SU-DHL-6 (cell line): ENCODE measurements around the gene PLA2G10.

Experiments used
- H2AFZ ChIP-seq: fragments of 200-600 bp; sonication (generic); 2 replicates; pipeline ENCODE4 v1.6.1; 2014; ENCODE audit warnings: low read depth, mild to moderate bottlenecking, moderate library complexity, mixed read lengths, antibody characterized with exemption, low read length; ENCODE audit not compliant: severe bottlenecking
- H3F3A ChIP-seq: fragments of 200-600 bp; shearing (Covaris generic); 2 replicates; pipeline ENCODE4 v1.6.0; 2016; ENCODE audit warnings: antibody characterized with exemption, mild to moderate bottlenecking; ENCODE audit not compliant: insufficient read depth
- H3K27ac ChIP-seq: fragments of 200-600 bp; sonication (generic); 2 replicates; pipeline ENCODE4 v1.5.1; 2016; ENCODE audit warnings: low read depth, mild to moderate bottlenecking, low read length, moderate library complexity, mixed read lengths
- H3K27me3 ChIP-seq: fragments of 200-600 bp; sonication (generic), shearing (Covaris generic); 2 replicates; pipeline ENCODE4 v1.6.0; 2014; ENCODE audit warnings: mild to moderate bottlenecking, low read length
- H3K36me3 ChIP-seq: fragments of 200-600 bp; sonication (generic); 2 replicates; pipeline ENCODE4 v1.6.1; 2014; ENCODE audit warnings: mild to moderate bottlenecking, low read length, mixed read lengths
- H3K4me2 ChIP-seq: fragments of 300-600, 200-600 bp; shearing (Covaris generic), sonication (generic); 2 replicates; pipeline ENCODE4 v1.6.0; 2014; ENCODE audit warnings: low read length, low read depth, mild to moderate bottlenecking; ENCODE audit not compliant: poor library complexity, severe bottlenecking
- H3K4me3 ChIP-seq: fragments of 200-600 bp; sonication (generic); 2 replicates; pipeline ENCODE4 v1.5.1; 2014; ENCODE audit warnings: antibody characterized with exemption, low read length, mild to moderate bottlenecking, mixed read lengths; ENCODE audit not compliant: insufficient read depth, poor library complexity, severe bottlenecking
- H3K79me2 ChIP-seq: fragments of 200-600 bp; sonication (generic); 2 replicates; pipeline ENCODE4 v1.6.1; 2014; ENCODE audit warnings: mild to moderate bottlenecking, low read length, moderate library complexity; ENCODE audit not compliant: insufficient read depth
- H3K9ac ChIP-seq: fragments of 200-600 bp; sonication (generic); 2 replicates; pipeline ENCODE4 v1.7.0; 2014; ENCODE audit warnings: mild to moderate bottlenecking, low read length
- H3K9me2 ChIP-seq: fragments of 200-600 bp; sonication (generic); replicated peaks from 2 replicates; pipeline ENCODE4 v1.6.1; 2014; ENCODE audit warnings: low read length; ENCODE audit not compliant: insufficient read depth
- H3K9me3 ChIP-seq: fragments of 200-600 bp; sonication (generic); 2 replicates; pipeline ENCODE4 v1.6.1; 2014; ENCODE audit warnings: low read length, mixed read lengths; ENCODE audit not compliant: insufficient read depth
- H4K20me1 ChIP-seq: fragments of 200-600 bp; sonication (generic); 2 replicates; pipeline ENCODE4 v1.6.1; 2014; ENCODE audit warnings: low read depth, mild to moderate bottlenecking, antibody characterized with exemption, low read length, moderate library complexity, mixed read lengths
- EZH2phosphoT487 ChIP-seq: fragments of 200-600 bp; sonication (generic), shearing (Covaris generic); conservative IDR thresholded peaks from 2 replicates; pipeline ENCODE4 v1.6.1; 2018; ENCODE audit warnings: mild to moderate bottlenecking, antibody characterized with exemption, low read length, moderate library complexity, mixed read lengths
- TF ChIP-seq, protein P1 (sequence below): fragments of 200-600 bp; sonication (generic); IDR thresholded peaks from one replicate; pipeline ENCODE4 v1.5.1; 2017; ENCODE audit warnings: antibody characterized with exemption, mild to moderate bottlenecking, low read length, moderate library complexity; ENCODE audit not compliant: insufficient read depth, poor library complexity, severe bottlenecking

PLA2G10 gene

GRCh38 chr16:14667347-14668266 lies 26.5 kb downstream of the PLA2G10 start:
- H3K36me3 ChIP-seq, result peaks cover 6% of the 10 kb centered on the region; the same call in 1 of the 2 replicates
- H3K9me2 ChIP-seq, result no peaks in the 10 kb centered on the region
- no peak overlapping the region for H3K4me3 ChIP-seq
- H3K27ac ChIP-seq, result no peak overlapping the region
- H3F3A ChIP-seq, result peaks cover 14% of the 10 kb centered on the region
- H3K79me2 ChIP-seq, result no peaks in the 10 kb centered on the region
- no peak for TF ChIP-seq EZH2phosphoT487
- TF ChIP-seq, protein P1, sequence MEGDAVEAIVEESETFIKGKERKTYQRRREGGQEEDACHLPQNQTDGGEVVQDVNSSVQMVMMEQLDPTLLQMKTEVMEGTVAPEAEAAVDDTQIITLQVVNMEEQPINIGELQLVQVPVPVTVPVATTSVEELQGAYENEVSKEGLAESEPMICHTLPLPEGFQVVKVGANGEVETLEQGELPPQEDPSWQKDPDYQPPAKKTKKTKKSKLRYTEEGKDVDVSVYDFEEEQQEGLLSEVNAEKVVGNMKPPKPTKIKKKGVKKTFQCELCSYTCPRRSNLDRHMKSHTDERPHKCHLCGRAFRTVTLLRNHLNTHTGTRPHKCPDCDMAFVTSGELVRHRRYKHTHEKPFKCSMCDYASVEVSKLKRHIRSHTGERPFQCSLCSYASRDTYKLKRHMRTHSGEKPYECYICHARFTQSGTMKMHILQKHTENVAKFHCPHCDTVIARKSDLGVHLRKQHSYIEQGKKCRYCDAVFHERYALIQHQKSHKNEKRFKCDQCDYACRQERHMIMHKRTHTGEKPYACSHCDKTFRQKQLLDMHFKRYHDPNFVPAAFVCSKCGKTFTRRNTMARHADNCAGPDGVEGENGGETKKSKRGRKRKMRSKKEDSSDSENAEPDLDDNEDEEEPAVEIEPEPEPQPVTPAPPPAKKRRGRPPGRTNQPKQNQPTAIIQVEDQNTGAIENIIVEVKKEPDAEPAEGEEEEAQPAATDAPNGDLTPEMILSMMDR, result no peak
- H3K27me3 ChIP-seq, result no peaks in the 10 kb centered on the region
- no peak overlapping the region for H2AFZ ChIP-seq
- H3K9ac ChIP-seq, result no peak overlapping the region
- H3K4me2 ChIP-seq, result no peak overlapping the region
- no peaks in the 10 kb centered on the region for H3K9me3 ChIP-seq
- H4K20me1 ChIP-seq, result no peaks in the 10 kb centered on the region

GRCh38 chr16:14658063-14658462 lies 36.0 kb downstream of the PLA2G10 start:
- TF ChIP-seq, protein P1, result no peak
- no peak for TF ChIP-seq EZH2phosphoT487
- no peaks in the 10 kb centered on the region for H3K27me3 ChIP-seq
- H3K79me2 ChIP-seq, result no peaks in the 10 kb centered on the region
- peak overlapping the region; percentile 73 for H3K27ac ChIP-seq
- H3K9me3 ChIP-seq, result no peaks in the 10 kb centered on the region
- no peak overlapping the region for H2AFZ ChIP-seq
- H3K4me3 ChIP-seq, result no peak overlapping the region
- no peak overlapping the region for H3K9ac ChIP-seq
- H3K9me2 ChIP-seq, result no peaks in the 10 kb centered on the region
- H3K36me3 ChIP-seq, result peaks cover 12% of the 10 kb centered on the region; the same call in 1 of the 2 replicates
- H4K20me1 ChIP-seq, result no peaks in the 10 kb centered on the region
- peak overlapping the region; percentile 15 for H3K4me2 ChIP-seq
- H3F3A ChIP-seq, result no peaks in the 10 kb centered on the region

DNA sequence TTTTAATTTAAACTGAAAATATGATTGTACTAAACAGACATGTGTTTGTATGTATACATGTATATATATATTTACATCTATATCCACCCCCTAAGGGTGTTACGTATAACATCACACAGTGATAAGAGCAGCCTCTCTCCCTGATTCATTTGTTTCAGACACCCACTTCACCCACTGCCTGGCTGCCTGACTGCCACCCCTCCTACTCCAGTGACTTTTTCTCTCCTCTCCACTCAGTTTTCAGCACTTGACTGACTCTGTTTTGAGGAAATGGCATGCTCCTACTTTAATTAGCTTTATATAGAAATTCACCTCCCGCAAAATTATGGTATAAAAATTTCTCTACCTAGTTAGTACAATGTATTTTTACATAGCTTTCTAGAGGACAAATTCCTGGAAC lies 41.4 kb downstream of the PLA2G10 start:
- no peaks in the 10 kb centered on the region for H3K79me2 ChIP-seq
- H3K9ac ChIP-seq, result no peak overlapping the region
- H4K20me1 ChIP-seq, result no peaks in the 10 kb centered on the region
- peaks cover 20% of the 10 kb centered on the region for H3K36me3 ChIP-seq
- H3K9me3 ChIP-seq, result no peaks in the 10 kb centered on the region
- no peak overlapping the region for H3K27ac ChIP-seq
- no peaks in the 10 kb centered on the region for H3K27me3 ChIP-seq
- TF ChIP-seq EZH2phosphoT487, result no peak
- H3F3A ChIP-seq, result no peaks in the 10 kb centered on the region
- H2AFZ ChIP-seq, result no peak overlapping the region
- no peak overlapping the region for H3K4me2 ChIP-seq
- H3K4me3 ChIP-seq, result no peak overlapping the region
- no peaks in the 10 kb centered on the region for H3K9me2 ChIP-seq

DNA sequence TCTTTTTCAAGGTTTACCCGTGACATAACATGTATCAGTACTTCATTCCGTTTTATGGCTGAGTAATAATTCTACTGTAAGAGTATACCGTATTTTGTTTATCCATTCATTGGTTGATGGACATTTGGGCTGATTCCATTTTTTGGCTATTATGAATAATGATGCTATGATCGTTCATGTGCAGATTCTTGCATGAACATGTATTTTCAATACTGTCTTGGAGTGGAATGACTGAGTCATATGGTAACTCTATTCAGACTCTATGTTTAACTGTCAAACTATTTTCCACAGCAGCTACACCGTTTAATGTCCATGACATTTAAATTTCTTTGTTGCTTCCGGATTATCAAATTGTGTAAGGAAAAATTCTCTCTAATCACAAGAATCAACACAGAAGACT lies 43.5 kb downstream of the PLA2G10 start:
- no peaks in the 10 kb centered on the region for H4K20me1 ChIP-seq
- no peaks in the 10 kb centered on the region for H3K9me2 ChIP-seq
- TF ChIP-seq, protein P1, result no peak
- no peak for TF ChIP-seq EZH2phosphoT487
- H3K36me3 ChIP-seq, result peaks cover 22% of the 10 kb centered on the region
- no peak overlapping the region for H3K4me2 ChIP-seq
- no peak overlapping the region for H2AFZ ChIP-seq
- no peaks in the 10 kb centered on the region for H3F3A ChIP-seq
- H3K9me3 ChIP-seq, result no peaks in the 10 kb centered on the region
- no peaks in the 10 kb centered on the region for H3K27me3 ChIP-seq
- no peak overlapping the region for H3K4me3 ChIP-seq
- 0 out of 2 replicates have a peak, but pooled peaks cover under 1% of the 10 kb centered on the region for H3K79me2 ChIP-seq
- no peak overlapping the region for H3K9ac ChIP-seq
- no peak overlapping the region for H3K27ac ChIP-seq
